Ascending aorta (tissue), 2 donors: ENCODE measurements around the gene CRYGS. TPM values are rescaled to one million over a fixed set of nuclear protein-coding genes. Genes with fewer than 3 reads are reported as not detected.
A peak's percentile ranks its signal among the peaks of the same experiment; 100 is the strongest.

ENCODE experiments used
- DNase-seq, 2 donors: peaks; one replicate each; pipeline ENCODE4 v3.0.0-alpha.2; 2019; ENCODE audit warnings: low spot score in 2 of 2
- H3K27ac ChIP-seq, 2 donors: fragments of 200-600 bp; sonication (generic); one replicate each; pipeline ENCODE4 v1.5.1; 2016 to 2017; ENCODE audit warnings: mild to moderate bottlenecking in 1 of 2
- H3K27me3 ChIP-seq: fragments of 200-600 bp; sonication (generic); one replicate; pipeline ENCODE4 v1.5.1; 2017
- H3K36me3 ChIP-seq, 2 donors: fragments of 200-600 bp; sonication (generic); one replicate each; pipeline ENCODE4 v1.5.1; 2016
- H3K4me1 ChIP-seq, 2 donors: fragments of 200-600 bp; sonication (generic); one replicate each; pipeline ENCODE4 v1.5.1; 2016 to 2017; ENCODE audit warnings: mild to moderate bottlenecking in 1 of 2
- H3K4me3 ChIP-seq, 2 donors: fragments of 200-600 bp; sonication (generic); one replicate each; pipeline ENCODE4 v1.5.1; 2016 to 2017; ENCODE audit warnings: mild to moderate bottlenecking in 1 of 2
- H3K9me3 ChIP-seq, 2 donors: fragments of 200-600 bp; sonication (generic); one replicate each; pipeline ENCODE4 v1.5.1; 2016
- intact Hi-C: fragments of 100-400 bp; cut with DNase I; formaldehyde crosslinking; loops from one replicate; pipeline ENCODE4 v1.15.1; 2023
- total RNA-seq: library from RNA; depleted of rRNA; stranded (reverse); fragments of >200 nt; gene quantifications from one replicate; pipeline ENCODE4 v1.1.0, GENCODE V29; 2016
- TF ChIP-seq, protein P1 (sequence below), 3 experiments: fragments of 200-600 bp in 2 of 3; fragments of 450-650 bp in 1 of 3; sonication (generic) in 2 of 3; IDR thresholded peaks; one replicate each; pipeline ENCODE4 v1.5.1; 2016 to 2019; ENCODE audit warnings: antibody characterized with exemption in 3 of 3, mild to moderate bottlenecking in 1 of 3, moderate library complexity in 1 of 3

Gene CRYGS
- total RNA-seq, 1 donor from 2014 or later: not detected

DNA sequence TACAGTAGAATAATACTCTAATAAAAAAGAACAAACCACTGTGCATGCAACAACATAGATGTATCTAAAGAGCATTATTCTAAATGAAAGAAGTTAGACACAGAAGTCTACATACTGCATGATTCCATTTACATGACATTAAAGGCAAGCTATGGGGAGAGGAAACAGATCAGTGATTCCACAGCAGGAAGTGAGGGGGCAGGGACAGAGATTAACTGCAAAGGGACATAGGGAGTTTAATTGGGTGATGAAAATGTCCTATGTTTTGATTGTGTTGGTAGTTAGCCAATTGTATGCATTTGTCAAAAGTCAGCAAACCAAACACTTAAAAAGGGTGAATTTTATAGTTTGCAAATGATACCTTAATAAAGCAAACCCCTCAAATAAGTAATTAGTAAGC, 13.8 kb downstream of the CRYGS start:
- TF ChIP-seq, protein P1, sequence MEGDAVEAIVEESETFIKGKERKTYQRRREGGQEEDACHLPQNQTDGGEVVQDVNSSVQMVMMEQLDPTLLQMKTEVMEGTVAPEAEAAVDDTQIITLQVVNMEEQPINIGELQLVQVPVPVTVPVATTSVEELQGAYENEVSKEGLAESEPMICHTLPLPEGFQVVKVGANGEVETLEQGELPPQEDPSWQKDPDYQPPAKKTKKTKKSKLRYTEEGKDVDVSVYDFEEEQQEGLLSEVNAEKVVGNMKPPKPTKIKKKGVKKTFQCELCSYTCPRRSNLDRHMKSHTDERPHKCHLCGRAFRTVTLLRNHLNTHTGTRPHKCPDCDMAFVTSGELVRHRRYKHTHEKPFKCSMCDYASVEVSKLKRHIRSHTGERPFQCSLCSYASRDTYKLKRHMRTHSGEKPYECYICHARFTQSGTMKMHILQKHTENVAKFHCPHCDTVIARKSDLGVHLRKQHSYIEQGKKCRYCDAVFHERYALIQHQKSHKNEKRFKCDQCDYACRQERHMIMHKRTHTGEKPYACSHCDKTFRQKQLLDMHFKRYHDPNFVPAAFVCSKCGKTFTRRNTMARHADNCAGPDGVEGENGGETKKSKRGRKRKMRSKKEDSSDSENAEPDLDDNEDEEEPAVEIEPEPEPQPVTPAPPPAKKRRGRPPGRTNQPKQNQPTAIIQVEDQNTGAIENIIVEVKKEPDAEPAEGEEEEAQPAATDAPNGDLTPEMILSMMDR (IDR thresholded peaks at IDR 0.05): no peak

DNA sequence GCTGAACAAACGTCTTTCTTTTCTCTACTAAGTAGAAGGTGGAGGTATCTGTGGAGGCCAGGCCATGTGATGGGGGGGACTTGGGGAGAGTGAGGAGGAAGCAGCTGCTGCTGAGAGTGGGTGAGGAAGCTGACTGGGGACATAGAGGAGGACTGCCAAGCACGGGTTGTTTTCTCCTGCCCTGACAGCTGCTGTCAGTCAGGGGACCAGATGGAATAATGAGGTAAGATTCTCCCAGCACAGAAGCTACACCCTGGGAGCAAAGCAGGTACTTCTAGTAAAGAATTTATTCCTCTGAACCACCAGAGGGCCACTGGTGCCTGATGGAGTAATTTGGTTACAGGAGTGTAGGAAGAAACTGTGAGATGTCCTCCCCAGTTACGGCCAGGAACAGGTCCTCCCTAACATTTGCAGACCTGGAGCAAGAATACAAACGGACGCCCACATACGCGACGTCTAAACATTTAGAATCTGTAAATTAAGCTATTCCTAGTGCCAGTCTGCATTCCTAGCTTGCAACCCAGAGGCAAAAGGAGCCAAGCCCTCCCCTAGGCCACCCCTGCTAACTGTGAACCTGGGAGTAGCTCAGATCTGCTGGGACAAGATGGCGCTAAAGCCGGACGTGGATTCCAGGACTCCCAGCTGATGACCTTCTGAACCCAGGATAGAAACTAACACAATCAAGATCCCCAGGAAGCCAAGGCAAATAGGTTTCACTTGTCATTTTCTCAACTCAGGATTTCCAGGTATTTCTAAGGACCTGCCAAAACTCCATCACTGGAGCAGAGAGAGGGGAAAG, 14.8 kb downstream of the CRYGS start:
- Histone ChIP-seq H3K4me3 (no peak overlapping the region), H3K27me3 (no peaks in the 10 kb centered on the region), H3K36me3 (no peaks in the 10 kb centered on the region), H3K9me3 (no peaks in the 10 kb centered on the region), H3K27ac (no peak overlapping the region), H3K4me1 (no peaks in the 10 kb centered on the region)
- DNase-seq: no peak
- TF ChIP-seq, protein P1 (IDR thresholded peaks at IDR 0.05): no peak
- intact Hi-C loops: no loop called here

More for the DNA sequence above, 13.8 kb downstream of the CRYGS start:
- Histone ChIP-seq H3K27ac (no peak overlapping the region), H3K4me3 (no peak overlapping the region), H3K9me3 (no peaks in the 10 kb centered on the region), H3K4me1 (no peaks in the 10 kb centered on the region), H3K27me3 (no peaks in the 10 kb centered on the region), H3K36me3 (no peaks in the 10 kb centered on the region)
- intact Hi-C loops: loop anchor here (10.0 kb wide), 1 partner anchor 166 kb away; the partner anchor contains the start of gene DGKG
- DNase-seq: no peak

DNA sequence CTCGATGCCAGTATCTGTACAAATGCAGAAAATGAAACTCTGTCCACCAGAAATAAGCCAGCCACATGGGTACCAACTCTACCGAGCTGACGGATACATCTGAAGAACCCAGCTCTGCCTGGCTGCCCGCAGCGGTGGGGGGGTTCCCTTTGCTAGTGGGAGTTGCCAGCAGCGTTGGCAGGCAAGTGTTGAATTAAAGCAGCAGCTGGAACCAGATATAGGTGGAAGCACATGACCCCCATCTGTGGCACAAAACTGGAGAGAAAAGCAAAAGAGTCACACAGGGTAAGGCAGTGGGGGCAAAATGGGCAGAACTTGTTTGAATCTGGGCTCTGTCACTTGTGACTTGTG, 17.9 kb downstream of the CRYGS start:
- intact Hi-C loops: no loop called here
- Histone ChIP-seq H3K4me1 (no peaks in the 10 kb centered on the region), H3K27me3 (no peaks in the 10 kb centered on the region), H3K36me3 (no peaks in the 10 kb centered on the region), H3K4me3 (no peak overlapping the region), H3K9me3 (no peaks in the 10 kb centered on the region), H3K27ac (no peak overlapping the region)
- TF ChIP-seq, protein P1 (IDR thresholded peaks at IDR 0.05): no peak
- no peak for DNase-seq

DNA sequence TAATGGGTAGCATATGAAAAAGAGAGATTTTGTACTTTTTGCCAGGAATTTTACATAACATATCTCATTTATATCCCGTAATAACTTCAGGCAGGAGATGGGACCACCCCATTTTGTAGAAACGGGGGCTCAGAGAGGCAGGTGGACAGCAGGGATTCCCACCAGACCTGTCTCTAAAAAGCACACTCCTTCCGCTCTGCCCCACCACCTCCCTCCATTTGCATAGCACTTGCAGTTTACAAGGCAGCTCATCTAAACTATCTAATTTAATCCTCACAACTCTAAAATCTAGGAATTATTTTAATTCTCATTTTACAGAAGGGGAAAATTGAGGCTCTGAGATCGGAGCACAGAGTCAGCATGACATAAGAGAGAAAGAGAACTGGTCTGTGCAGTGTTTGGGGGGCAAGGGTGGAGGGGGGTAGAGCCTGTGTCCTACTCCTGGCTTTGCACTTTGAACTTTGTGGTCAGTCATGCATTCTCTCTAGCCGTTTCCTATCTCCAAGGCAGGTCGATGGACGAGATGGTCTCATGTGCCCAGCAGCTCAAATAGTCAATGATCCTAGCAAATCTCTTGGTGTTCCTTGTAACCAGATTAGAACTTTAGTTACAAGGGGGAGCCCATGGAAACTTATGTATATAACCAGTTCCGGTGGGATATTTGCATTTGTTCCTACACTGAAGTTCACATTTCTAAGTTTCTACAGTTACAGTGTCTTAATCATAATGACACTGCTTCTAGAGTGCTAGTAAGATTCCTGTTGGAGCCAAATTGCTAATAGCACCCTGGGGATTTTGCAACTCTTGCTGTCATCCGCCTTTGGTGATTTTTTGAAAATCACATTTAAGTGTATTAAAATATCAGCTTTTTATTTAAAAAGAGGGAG, 18.6 kb downstream of the CRYGS start:
- DNase-seq: peak in 1 of 2 donors; percentile 30
- Histone ChIP-seq H3K4me3 (no peak overlapping the region), H3K9me3 (no peaks in the 10 kb centered on the region), H3K36me3 (no peaks in the 10 kb centered on the region), H3K4me1 (no peaks in the 10 kb centered on the region), H3K27me3 (no peaks in the 10 kb centered on the region), H3K27ac (no peak overlapping the region)
- TF ChIP-seq, protein P1 (IDR thresholded peaks at IDR 0.05): no peak
- intact Hi-C loops: no loop called here

DNA sequence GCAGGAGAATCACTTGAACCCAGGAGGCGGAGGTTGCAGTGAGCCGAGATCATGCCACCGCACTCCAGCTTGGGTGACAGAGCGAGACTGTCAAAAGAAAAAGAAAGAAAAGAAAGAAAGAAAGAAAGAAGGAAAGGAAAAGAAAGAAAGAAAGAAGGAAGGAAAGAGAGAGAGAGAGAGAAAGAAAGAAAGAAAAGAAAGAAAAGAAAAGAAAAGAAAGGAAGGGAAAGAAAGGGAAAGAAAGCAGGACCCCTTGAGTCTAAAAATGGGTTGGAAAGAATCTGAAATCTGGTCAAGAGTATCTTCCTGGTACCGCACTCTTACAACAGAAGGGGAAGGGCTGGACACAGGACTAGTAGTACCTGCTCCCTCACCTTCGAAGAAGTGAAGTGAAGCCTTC, 19.6 kb downstream of the CRYGS start:
- no peak for DNase-seq
- no peaks in the 10 kb centered on the region for H3K4me1 ChIP-seq
- H3K9me3 ChIP-seq: no peaks in the 10 kb centered on the region
- H3K4me3 ChIP-seq: no peak overlapping the region
- TF ChIP-seq, protein P1 (IDR thresholded peaks at IDR 0.05): no peak
- intact Hi-C loops: no loop called here
- no peaks in the 10 kb centered on the region for H3K27me3 ChIP-seq
- no peaks in the 10 kb centered on the region for H3K36me3 ChIP-seq
- H3K27ac ChIP-seq: no peak overlapping the region
